Activated gamma-delta T cell treated with Interleukin-2 at 50 U/mL for 16 hours (primary cell): ENCODE measurements around the gene GSN.

Source experiments
- DNase-seq: peaks from one replicate; pipeline ENCODE4 v3.0.0-alpha.2; 2020

Gene GSN

GRCh38 chr9:121326130-121326838 is 58.3 kb downstream of the GSN start:
- DNase-seq = no peak

- DNase-seq = no peak
Observed at GRCh38 chr9:121326901-121327613, 59.1 kb downstream of the GSN start.

DNA sequence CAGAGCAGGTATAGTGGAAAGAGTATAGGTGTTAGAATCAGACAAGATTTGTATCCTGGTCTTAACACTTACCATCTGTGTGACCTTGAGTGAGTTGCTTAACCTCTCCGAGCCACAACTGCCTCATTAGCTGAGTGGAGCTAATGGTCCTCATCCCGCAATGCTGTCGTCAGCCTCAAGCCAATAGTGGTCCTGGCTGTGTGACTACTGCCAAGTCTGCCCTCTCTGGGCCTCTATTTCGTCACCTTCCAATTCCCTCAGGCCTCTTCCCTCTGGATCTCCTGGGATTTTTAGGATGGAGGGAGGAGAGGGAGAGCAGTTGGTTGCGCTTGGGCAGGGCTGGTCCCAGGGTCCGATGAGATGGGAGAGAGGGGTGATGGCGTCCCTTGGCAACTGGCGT is 60.5 kb downstream of the GSN start:
- DNase-seq = no peak

GRCh38 chr9:121328876-121329681 is 61.1 kb downstream of the GSN start:
- no peak for DNase-seq

DNA sequence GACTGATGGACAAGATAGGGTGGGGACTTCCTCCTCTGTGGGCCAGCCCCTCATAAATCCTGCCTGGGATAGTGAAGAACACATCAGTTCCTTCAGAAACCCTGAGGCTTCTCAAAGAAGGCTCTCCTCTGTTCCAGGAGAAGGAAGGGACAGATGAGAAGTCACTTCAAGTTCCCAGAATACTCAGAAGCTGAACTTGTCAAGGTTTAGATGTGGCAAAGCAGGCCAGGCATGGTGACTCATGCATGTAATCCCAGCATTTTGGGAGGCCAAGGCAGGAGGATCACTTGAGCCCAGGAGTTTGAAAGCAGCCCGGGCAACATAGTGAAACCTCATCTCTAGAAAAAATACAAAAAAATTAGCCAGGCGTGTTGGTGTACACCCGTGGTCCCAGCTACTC is 63.6 kb downstream of the GSN start:
- no peak for DNase-seq

DNA sequence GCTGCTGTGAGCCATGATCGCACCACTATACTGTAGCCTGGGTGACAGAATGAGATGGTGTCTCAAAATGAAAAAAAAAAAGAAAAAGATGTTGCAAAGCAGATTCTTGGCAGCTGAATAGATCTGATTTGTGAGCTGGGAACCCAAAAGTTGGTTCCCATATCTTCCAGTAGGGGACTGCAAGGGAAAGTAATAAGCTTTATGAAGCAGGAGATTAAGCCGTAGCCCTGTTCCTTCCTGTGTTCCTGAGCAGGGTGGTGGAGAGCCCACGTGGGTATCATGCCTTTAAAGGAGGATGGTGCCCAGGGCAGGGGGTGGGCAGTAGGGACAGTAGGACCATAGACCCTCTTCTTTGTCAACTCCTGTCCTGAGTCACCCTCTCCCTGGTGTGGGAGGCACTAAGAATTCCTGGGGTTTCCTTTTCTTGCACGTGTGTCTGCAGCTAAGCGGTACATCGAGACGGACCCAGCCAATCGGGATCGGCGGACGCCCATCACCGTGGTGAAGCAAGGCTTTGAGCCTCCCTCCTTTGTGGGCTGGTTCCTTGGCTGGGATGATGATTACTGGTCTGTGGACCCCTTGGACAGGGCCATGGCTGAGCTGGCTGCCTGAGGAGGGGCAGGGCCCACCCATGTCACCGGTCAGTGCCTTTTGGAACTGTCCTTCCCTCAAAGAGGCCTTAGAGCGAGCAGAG is 64.2 kb downstream of the GSN start:
- DNase-seq = no peak

GRCh38 chr9:121333950-121334773 is 66.2 kb downstream of the GSN start:
- no peak for DNase-seq

DNA sequence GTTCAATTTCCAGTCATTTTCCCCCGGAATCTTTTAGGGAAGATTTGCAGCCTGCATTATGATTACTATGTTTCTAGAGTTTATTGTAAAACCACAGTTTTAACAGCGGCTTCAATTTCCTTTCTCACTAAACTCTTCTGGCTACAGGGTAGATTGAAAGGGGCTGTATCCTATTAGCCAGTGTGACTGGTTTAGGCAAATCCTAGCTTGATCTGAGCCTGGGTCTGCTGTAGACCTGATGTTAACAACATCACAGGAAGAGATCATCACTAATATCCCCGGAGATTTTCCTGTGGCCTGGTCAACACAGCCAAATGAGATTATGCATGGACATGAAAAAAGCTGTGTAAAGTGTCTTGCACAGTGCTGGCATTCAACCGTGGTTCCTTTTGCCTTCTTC is 68.7 kb downstream of the GSN start:
- no peak for DNase-seq

GRCh38 chr9:121339437-121339836 is 71.5 kb downstream of the GSN start:
- DNase-seq = no peak

- no peak for DNase-seq
Observed at GRCh38 chr9:121340676-121341392, 72.9 kb downstream of the GSN start.

GRCh38 chr9:121344184-121344583 is 76.2 kb downstream of the GSN start:
- no peak for DNase-seq

DNA sequence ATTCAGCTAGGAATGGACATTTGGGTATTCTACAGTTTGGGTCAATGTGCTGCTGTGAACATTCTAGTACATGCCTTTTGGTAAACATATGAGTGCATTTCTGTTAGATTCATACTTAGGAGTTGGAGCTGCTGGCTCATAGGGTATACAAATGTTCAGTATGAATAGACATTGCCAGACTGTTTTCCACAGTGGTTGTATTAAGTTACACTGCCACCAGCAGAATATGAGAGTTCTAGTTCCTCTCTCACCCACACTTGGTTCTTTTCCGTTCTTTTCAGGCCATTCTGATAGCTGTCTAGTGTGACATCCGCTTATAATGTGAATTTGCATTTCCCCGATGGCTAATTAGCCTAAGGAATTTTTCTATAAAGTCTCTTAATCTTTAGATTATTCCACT is 77.1 kb downstream of the GSN start:
- DNase-seq = no peak

DNA sequence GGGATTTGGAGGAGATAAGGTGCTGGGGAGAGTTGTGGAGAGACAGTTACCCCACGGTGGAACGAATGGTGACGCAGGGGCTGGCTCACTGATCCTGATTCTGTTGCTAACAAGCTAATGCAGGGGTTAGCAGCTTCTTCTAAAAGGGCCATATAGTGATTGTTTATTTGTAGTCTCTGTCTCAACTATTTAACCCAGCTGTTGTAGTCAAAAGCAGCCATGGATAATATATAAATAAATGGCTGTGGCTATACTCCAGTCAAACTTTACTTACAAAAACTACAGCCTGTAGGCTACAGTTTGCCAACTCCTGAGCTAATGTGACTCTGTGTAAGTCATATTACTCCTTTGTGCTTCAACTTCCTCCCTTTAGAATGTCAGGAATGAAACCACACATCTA is 80.3 kb downstream of the GSN start:
- no peak for DNase-seq

- no peak for DNase-seq
Observed at GRCh38 chr9:121349009-121349408, 81.0 kb downstream of the GSN start.

DNA sequence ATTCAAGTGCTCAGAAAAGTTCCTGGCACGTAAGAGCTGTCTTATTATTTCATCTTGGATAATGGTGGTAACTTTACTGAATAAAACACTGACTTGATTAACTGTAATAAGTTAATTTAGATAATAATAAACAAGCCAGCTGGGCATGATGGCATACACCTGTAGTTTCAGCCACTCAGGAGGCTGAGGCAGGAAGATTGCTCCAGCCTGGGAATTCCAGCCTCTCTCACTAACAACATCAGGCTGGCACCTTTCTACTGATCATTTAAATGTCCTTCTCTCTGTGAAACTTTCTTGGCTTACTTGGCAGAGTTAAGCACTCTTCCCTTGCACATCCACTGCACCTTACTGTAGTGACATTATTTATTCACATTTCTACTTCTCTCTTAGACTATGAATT is 82.1 kb downstream of the GSN start:
- DNase-seq = no peak

DNA sequence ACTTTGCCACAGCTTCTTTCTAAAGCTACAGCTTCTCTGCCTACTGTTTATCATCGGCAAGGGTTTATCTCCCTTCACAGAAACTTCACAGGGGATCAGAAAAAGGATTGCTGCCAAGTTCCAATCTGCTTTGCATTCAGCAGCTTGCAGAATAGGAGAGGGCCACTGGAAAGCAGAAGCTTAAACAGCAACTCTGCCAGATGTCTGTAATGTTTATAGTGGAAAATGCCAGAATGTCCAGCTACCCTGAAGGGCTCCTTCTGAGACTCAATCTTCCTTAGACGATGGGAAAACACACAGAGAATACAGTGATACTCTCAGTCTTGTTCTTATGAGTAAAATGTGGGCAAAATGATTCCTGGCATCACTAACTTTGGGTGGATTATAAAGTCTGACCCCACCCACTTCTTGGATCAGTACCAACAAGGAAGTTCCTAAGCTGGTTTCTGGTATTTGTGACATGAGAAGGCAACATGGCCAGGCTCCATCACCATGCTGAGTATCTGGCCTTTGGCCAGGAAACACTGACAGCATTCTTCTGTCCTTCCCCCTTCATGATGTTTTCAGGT is 83.1 kb downstream of the GSN start:
- no peak for DNase-seq

GRCh38 chr9:121353241-121354061 is 85.5 kb downstream of the GSN start:
- peak; percentile 71 for DNase-seq

DNA sequence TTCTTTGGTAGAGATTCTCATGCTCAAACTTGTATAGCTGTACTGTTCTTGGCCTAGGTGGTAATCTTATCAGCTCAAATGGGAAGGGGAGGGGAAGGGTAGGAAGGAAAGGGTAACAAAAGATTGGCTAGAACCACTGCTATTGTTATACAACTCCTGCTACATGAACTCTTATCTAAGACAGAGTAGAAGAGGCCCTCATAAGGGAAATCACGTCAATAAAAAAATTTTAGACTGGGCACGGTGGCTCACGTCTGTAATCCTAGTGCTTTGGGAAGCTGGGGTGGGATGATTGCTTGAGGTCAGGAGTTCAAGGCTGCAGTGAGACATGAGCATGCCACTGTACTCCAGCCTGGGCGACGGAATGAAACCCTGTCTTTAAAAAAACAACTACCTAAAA is 86.2 kb downstream of the GSN start:
- no peak for DNase-seq

GRCh38 chr9:121354762-121355161 is 86.8 kb downstream of the GSN start:
- DNase-seq = no peak

DNA sequence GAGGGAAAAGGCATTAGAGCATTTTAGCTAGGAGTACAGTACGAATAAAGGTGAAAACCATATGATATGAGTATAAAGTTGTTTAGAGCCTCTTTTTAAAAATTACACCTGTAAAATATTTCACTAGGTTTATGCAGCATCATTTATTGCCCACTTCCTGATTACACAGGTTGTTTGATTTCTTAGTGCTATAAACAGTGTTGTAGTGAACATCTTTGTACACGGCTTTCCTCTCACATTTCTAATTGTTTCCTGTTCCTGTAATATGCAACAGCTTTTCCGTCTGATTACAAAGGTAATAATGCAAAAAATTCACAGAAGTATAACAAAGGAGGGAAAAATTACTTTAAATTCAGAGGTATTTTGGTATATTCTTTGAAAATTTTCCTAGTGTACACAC is 89.0 kb downstream of the GSN start:
- DNase-seq = no peak
